Measurements from ENCODE around the gene PDE4D. TPM values are rescaled to one million over a fixed set of nuclear protein-coding genes. Genes with fewer than 3 reads are reported as not detected.
"Not testable (repeated sequence)": the region's sequence is repeated elsewhere in the genome, so short reads cannot be mapped to it uniquely, and the experiment has no call there.

Gene PDE4D
- total and polyA plus RNA-seq, 11 donors = 5.2 to 68.3 (median 42.1) TPM

GRCh38 chr5:58999804-59000203 lies 893.7 kb downstream of the PDE4D start:
- Histone ChIP-seq H3K36me3 (no peaks in the 10 kb centered on the region), H3K9me3 (no peaks in the 10 kb centered on the region), H3K4me3 (no peak overlapping the region), H3K27ac (no peak overlapping the region), H3K27me3 (no peaks in the 10 kb centered on the region), H3K4me1 (peaks cover 0 to 29% (median 12%) of the 10 kb centered on the region in 12 donors)
- no peak for TF ChIP-seq POLR2A (IDR thresholded peaks at IDR 0.05)
- TF ChIP-seq CTCF (IDR thresholded peaks at IDR 0.05) = no peak
- WGBS, 4 donors = 94 to 96% (median 96%) methylated on average over 7 of the region's 7 CpGs
- intact Hi-C loops (cut with DNase I) = loop anchor here in 2 of 10 donors (5.0 kb wide), 1 partner anchor 108 kb away; no protein-coding TSS in a partner anchor
- no peak for DNase-seq
- ATAC-seq = no peak

GRCh38 chr5:58998544-58998943 lies 895.0 kb downstream of the PDE4D start:
- TF ChIP-seq POLR2A (IDR thresholded peaks at IDR 0.05) (no peak), CTCF (IDR thresholded peaks at IDR 0.05) (no peak)
- Histone ChIP-seq H3K27me3 (no peaks in the 10 kb centered on the region), H3K9me3 (no peaks in the 10 kb centered on the region), H3K4me1 (peaks cover 0 to 29% (median 12%) of the 10 kb centered on the region in 12 donors), H3K36me3 (no peaks in the 10 kb centered on the region), H3K27ac (no peak overlapping the region), H3K4me3 (no peak overlapping the region)
- no peak for ATAC-seq
- DNase-seq = no peak
- 78 to 90% (median 86%) methylated on average over 2 of the region's 2 CpGs for WGBS, 4 donors
- intact Hi-C loops (cut with DNase I) = no loop called here

- intact Hi-C loops (cut with DNase I); DNase-seq; H3K4me3 ChIP-seq; H3K27ac ChIP-seq; H3K9me3 ChIP-seq; H3K27me3 ChIP-seq; H3K4me1 ChIP-seq; ATAC-seq: not testable (repeated sequence)
- 92 to 98% (median 96%) methylated on average over 3 of the region's 3 CpGs for WGBS, 4 donors
- peaks cover 0 to 13% (median under 1%) of the 10 kb centered on the region in 9 donors for H3K36me3 ChIP-seq
Observed at GRCh38 chr5:58995779-58996178, 897.7 kb downstream of the PDE4D start.

GRCh38 chr5:58993461-58993860 lies 900.1 kb downstream of the PDE4D start:
- DNase-seq (no peak), ATAC-seq (no peak)
- no peak for TF ChIP-seq CTCF (IDR thresholded peaks at IDR 0.05)
- TF ChIP-seq POLR2A (IDR thresholded peaks at IDR 0.05) = no peak
- H3K27me3 ChIP-seq = no peaks in the 10 kb centered on the region
- WGBS, 4 donors = 59 to 80% (median 71%) methylated on average over 1 of the region's 1 CpG
- peaks cover 0 to 35% (median 8%) of the 10 kb centered on the region in 9 donors for H3K36me3 ChIP-seq
- intact Hi-C loops (cut with DNase I) = no loop called here
- no peak overlapping the region for H3K27ac ChIP-seq
- H3K9me3 ChIP-seq = no peaks in the 10 kb centered on the region
- peaks cover 0 to 5% (median 0%) of the 10 kb centered on the region in 12 donors for H3K4me1 ChIP-seq
- no peak overlapping the region for H3K4me3 ChIP-seq

- H3K27ac ChIP-seq = no peak overlapping the region
- intact Hi-C loops (cut with DNase I) = no loop called here
- peaks cover 0 to 52% (median 21%) of the 10 kb centered on the region in 9 donors for H3K36me3 ChIP-seq
- TF ChIP-seq CTCF (IDR thresholded peaks at IDR 0.05) = no peak
- TF ChIP-seq POLR2A (IDR thresholded peaks at IDR 0.05) = no peak
- H3K4me1 ChIP-seq = peaks cover 0 to 15% (median 0%) of the 10 kb centered on the region in 12 donors
- 97 to 99% (median 98%) methylated on average over 2 of the region's 2 CpGs for whole genome bisulfite sequencing, 4 donors
- ATAC-seq (no peak), DNase-seq (no peak)
- no peaks in the 10 kb centered on the region for H3K27me3 ChIP-seq
- H3K4me3 ChIP-seq = no peak overlapping the region
- no peaks in the 10 kb centered on the region for H3K9me3 ChIP-seq
Observed at GRCh38 chr5:58988938-58989337, 904.6 kb downstream of the PDE4D start.

Measured in heart left ventricle (tissue), 16 donors.